Activated CD8-positive, alpha-beta memory T cell treated with anti-CD3 and anti-CD28 coated beads, Interleukin-2, amount 50 U/mL, for 1 hour (primary cell): Measurements from ENCODE around the gene CEP57.
"Not testable (repeated sequence)": the region's sequence is repeated elsewhere in the genome, so short reads cannot be mapped to it uniquely, and the experiment has no call there.

Experiments used
- DNase-seq: peaks from one replicate; pipeline ENCODE4 v3.0.0-alpha.2; 2020; ENCODE audit errors: extremely low read depth

CEP57 gene

DNA sequence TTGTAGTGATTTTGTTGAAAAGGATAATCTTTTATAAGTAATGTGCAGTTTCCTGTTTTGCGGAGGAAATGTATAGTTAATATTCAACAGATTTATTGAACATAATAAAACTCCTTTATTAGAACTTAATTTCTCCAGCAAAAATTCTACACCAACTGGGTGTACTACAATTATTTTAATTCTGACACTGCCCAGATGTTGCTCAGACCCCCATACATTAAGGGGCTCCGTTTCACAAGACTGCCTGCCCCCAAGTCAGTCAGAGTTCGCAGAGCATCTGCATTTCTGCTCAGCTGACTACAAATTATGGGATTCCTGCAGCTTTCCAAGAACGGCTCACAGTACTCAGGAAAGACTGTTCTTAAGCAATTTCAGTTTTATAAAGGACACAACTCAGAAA, 6.2 kb downstream of the CEP57 start:
- DNase-seq: no peak

DNA sequence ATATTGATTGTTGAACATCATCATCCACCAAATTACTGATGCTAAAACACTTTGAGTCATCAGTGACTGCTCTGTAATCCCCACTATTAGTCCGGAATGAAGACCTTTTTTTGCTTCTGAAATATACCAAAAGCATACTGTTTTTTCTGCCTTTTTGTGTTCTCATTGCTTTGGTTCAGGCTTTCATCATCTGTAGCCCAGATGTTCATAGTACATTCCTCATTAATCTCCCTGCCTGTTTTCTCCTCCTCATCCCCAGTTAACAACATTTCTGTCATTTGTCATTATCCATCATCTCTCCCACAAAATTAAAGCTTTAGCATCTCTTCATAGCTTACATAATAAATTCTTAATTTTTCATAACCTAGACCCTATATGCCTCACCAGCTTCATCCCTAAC, 9.2 kb downstream of the CEP57 start:
- no peak for DNase-seq

DNA sequence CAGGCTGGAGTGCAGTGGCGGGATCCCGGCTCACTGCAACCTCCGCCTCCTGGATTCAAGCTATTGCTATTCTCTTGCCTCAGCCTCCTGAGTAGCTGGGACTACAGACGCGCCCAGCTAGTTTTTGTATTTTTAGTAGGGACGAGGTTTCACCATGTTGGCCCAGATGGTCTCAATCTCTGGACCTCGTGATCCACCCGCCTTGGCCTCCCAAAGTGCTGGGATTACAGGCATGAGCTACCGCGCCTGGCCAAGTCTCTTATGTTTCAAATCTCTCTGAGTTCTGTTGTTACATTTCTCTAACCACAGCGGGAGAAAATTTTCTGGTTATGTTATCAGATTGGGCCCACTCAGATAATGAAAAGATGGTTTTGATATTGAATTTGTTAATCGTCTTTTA, 10.1 kb downstream of the CEP57 start:
- no peak for DNase-seq

DNA sequence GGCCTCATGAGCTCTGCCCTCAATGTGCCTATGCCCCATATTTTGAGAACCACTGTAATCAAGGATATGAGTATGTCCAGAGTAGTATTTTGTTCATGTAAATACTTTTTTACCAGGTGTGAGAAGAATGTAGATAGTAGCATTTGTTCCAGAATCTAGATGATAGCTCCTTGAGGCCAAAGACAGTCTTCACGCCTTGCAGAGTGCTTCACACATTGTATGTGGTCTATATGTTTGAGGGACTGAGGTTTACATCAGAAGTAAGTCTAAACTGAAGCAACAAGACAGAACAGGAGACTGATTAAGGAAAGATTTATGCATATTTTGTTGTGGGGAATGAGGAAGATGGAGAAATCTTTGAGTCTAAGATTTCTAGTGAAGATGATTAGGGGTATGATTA, 12.5 kb downstream of the CEP57 start:
- DNase-seq: no peak

DNA sequence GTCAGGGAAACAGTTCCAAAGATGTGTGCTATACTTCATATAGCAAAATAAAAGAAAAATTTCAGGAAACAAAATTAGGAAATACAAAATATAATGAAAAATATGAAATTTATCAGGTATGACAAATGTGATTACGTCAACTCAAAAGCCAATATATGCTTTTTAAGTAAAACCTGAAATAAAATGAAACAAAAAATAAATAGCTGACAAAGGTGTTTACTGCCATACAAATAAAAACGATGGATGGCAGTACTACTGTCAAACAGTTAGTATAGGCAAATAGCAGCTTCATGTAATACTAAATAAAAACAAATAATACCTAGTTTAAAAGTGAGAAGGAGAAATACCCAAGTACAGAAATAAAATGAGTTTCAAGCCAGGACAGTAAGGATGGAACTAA, 13.7 kb downstream of the CEP57 start:
- no peak for DNase-seq

DNA sequence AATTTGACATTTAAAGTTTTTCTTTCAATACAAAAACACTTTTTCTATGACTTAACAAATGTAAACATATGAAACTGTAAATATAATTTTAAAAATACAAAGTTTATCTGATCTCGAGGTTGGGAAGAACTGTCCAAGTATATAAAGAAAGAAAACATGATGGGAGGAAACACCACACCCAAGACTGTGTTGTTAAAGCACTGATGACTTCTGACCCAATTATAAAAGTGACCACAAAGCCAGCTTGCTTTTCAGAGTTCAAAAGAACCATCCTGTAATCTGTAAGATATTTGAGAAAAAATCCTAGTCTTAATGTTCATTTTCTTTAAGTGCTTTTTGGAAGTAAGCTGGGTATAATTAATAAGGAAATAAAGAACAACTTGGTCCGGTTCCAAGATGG, 15.6 kb downstream of the CEP57 start:
- no peak for DNase-seq

DNA sequence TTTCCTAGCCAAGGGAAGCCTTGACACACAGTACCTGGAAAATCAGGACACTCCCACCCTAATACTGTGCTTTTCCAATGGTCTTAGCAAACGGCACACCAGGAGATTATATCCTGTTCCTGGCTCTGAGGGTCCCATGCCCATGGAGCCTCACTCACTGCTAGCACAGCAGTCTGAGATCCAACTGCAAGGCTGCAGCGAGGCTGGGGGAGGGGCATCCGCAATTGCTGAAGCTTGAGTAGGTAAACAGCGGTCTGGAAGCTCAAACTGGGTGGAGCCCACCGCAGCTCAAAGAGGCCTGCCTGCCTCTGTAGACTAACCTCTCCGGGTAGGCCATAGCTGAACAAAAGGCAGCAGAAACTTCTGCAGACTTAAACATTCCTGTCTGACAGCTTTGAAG, 16.2 kb downstream of the CEP57 start:
- DNase-seq: not testable (repeated sequence)

DNA sequence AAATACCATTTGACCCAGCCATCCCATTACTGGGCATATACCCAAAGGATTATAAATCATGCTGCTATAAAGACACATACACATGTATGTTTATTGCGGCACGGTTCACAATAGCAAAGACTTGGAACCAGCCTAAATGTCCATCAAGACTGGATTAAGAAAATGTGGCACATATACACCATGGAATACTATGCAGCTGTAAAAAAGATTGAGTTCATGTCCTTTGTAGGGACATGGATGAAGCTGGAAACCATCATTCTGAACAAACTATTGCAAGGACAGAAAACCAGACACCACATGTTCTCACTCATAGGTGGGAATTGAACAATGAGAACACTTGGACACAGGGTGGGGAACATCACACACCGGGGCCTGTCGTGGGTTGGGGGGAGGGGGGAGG, 20.8 kb downstream of the CEP57 start:
- DNase-seq: not testable (repeated sequence)

DNA sequence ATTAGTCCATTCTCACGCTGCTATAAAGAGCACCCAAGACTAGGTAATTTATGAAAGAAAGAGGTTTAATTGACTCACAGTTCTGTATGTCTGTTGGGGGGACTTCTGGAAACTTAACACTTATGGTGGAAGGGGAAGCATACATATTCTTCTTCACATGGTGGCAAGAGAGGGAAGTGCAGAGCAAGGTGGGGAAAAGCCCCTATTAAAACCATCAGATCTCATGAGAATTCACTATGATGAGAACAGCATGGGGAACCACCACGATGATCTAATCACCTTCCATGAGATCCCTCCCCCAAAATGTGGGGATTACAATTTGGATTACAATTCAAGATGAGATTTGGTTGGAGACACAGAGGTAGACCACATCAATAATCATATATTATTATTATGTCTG, 25.7 kb downstream of the CEP57 start:
- no peak for DNase-seq

DNA sequence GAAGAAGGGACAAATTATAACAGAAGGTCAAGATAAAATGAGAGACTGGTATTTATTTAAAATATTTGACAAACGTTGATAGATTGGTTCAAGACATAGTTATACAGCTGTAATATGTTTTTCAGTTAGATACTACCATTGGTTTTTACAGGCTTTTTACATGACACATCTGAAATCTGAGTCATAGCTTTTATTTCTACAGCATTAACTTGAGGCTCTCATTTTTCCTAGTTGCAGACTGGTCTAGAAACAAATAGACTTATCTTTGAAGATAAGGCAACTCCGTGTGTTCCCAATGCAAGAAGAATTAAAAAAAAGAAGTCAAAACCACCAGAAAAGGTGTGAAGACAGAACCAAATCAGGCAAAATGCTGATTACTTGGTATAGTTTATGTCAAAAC, 31.3 kb downstream of the CEP57 start:
- no peak for DNase-seq

DNA sequence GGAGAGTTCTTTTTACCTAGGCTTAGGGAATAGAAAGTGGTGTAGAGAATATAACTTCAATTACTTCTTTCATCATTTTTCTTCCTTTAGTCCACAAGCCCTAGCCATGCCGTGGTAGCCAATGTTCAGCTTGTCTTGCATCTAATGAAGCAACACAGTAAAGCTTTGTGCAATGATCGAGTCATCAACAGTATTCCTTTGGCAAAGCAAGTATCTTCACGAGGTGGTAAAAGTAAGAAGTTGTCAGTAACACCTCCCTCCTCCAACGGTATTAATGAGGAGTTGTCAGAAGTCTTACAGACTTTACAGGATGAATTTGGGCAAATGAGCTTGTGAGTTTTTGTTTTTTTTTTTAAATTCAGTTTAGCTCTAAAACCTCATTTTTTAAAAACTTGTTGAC, 37.4 kb downstream of the CEP57 start:
- DNase-seq: no peak

DNA sequence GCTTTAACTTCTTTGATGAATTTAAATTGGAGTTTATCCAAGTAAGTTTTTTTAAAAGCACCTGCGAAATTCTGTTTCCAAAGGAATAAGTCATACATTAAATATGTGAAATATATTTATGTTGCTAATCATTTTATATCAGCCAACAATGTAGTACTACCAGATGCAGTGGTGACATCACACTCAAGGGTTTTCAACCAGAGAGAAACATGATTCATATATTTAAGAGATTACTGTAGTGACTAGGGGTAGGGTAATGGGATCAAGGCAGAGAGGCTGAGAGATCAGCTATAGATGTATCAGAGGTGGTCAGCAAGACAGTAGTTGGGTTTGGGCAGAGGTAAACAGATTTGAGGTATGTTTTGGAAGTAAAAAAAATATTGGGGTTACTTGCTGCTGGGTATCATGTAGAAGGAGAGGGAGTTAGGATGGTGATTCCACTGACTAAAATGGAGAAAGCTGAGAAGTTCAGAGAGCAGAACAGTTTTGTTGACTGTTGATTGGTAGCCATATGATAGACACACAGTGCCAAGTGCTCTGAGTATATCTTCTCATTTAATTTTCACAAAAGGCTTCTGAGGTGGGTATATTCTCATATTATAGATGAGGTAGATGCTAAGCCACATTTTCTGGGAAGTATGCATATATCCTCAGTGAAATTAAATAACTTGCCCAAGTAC, 39.4 kb downstream of the CEP57 start:
- DNase-seq: no peak

DNA sequence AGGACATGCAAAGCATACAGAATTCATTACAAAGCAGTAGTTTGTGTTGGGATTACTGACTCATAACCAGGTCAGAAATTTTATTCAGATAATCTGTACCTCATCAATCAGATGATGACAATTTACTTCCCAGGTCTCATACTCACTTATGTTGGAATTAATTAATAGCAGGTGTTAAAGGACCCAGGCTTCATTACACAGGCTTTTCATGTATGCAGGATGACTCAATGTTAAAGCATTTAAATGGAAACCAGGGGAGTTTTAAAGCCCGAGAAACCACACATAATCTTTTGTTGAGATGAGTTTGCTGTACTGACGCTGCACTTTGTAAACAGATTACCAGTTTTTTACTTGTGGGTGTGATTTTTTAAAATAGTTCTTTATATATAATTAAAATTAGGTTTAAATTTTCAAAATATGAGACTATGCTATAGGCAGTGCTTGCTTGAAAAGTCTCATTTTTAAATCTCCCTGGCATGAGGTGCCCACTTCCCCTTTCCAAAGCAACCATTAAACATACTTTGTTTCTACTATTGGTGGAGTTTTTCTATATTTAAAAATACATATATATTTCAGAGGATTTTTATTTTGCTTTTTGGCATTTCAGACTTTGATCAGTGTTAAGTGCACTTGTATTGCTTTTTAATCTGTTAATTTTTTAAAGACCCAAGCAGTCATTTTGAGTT, 41.0 kb downstream of the CEP57 start:
- DNase-seq: no peak

DNA sequence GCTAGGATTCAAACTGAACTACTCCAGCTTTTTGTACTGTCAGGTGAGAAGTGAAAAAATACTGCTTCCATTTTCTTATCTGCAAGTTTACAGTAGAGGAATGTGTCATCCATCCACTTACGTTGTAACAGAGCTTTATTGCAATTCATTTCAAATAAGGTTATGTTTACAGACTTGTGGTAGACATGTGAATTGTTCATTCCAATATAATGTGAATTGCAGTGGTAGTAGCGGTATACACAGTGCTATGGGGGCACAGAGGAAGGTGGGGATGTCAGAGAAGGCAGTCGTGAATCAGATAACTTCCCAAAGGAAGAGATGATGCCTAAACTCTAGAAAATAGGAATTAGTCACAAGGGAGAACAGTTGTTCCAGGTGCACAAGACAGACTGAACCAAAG, 42.5 kb downstream of the CEP57 start:
- no peak for DNase-seq

DNA sequence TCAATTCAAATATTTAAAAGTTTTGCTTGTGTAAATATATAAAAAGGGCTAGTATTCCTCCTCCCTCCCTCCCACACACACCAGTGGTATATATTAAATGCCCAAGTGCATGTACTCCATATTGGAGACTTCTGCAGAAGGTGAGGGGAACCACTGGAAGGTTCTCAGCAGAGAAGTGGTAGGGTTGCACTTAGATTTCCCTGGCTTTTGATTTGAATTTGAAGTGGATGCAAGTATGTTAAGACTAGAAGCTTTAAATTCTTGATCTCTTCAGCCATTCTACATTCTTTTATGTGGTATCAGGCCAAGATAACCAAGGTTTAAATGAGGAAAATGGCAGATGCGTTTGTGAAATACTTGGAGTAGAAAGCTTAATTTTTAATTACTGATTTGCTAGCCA, 43.1 kb downstream of the CEP57 start:
- no peak for DNase-seq

DNA sequence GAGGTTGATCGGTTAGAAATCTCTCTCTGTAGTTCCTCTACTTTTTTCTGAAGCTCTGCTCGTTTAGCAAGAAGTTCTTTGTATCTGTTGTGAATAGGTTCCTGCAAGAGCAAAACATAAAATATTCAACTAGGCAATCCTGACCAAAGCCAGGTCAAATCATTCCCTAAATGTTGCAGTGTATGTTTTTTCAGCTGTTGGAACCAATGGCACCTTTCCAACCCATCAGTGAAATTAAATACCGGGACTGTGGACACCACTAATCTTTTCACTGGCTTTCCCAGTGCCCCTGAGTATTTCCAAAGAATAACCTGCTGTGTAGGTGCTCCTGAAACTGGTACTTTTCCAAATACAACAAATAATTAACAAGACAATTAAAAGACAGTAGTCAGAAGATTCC, 45.1 kb downstream of the CEP57 start:
- no peak for DNase-seq

DNA sequence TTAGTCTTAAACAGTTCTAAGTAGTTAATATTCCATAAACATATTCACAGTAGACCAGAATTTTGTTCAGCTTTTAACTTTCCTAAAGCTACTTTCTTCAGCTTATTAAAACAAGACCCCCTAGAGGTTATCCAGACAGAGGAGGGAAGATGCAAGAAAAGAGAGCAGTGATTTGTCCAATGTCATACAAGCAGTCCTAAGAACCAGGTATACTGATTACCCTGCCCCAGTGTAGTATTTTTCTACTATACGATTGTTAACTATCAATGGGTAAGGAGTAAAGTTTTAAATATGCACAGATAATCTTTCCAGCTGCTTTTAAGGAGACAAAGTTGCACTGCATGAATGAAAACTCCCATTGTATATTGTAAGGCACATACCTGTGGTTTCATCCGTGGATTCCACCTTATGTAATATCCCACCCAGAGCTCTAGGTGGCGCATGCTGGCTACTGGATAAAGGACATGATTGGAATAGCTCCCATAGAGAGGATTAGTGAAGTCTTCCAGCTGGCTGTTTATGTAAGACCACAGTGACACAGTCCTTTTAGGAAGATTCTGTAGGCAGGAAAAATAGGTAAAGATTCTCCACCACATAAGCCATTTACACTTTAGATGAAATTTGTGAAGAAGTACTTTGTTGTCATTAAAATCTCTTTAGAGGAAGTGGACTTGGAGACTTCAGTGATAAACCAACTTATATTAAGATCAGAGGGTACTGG, 45.6 kb downstream of the CEP57 start:
- peak; percentile 14 for DNase-seq

DNA sequence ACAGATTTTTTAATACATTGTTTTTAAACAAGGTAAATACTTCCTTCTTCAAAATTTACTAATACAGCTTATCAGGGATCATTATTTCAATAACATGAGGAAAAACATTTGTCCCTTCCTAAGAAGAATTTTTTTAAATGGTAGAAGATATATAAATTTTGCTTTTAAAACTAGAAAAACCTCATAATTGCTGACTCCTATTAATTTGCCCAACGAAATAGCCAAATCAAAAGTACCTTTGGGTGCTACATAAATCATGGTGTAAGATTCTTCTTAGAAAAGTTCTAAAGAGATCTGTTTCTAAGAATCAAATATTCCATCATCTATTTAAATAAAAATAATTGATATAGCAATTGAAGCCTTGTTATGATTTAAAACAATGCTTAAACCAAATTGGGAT, 54.9 kb downstream of the CEP57 start:
- DNase-seq: no peak

DNA sequence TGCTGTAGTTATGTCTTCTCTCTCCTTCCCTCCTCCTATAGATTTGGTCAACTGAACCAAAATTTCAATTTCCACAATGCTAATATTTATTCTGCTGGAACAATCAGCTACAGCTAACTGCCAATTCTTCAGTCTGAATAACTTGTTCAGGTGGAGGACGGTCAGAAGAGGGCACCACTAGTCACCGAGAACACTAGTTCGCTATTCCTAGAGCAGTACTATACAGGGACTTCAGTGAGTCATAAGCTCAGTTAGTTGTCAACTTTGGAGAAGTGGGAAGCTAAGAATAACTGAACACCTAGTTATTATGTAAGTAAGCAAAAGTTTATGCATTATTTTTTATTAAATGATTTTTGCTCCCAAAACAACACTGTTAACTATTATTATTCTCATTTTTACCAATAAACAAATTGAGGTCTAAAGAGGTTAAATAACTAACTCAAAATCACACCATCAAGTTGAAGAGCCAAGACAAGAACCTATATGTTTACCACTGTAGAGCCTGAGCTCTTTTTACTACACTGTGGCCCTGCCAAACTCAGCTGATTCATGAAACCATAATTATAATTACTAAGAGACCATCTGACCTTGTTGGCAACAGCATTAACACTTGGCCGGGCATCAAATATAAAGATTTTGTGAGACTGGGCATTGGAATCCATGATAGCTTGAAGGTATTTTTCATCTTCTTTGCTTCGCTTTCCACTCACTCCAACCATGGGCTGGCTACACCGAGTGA, 59.0 kb downstream of the CEP57 start:
- no peak for DNase-seq

DNA sequence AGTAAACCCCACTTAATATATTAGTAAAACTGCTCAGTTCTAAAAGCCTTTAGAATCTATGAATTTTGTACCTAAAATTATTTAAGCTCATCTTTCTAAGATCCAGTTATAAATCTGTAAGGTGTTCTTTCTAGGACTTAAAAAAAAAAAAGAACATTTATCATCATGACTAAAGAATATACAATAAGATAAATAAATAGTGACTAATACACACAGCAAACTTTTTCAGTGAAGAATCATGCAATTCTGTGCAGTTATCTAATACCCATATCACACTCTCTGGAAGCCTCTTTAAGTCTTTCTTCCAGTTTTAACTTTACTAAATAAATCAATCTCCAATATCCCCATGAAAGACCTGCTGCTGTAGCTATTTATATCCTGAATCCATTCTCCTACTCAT, 59.8 kb downstream of the CEP57 start:
- no peak for DNase-seq

DNA sequence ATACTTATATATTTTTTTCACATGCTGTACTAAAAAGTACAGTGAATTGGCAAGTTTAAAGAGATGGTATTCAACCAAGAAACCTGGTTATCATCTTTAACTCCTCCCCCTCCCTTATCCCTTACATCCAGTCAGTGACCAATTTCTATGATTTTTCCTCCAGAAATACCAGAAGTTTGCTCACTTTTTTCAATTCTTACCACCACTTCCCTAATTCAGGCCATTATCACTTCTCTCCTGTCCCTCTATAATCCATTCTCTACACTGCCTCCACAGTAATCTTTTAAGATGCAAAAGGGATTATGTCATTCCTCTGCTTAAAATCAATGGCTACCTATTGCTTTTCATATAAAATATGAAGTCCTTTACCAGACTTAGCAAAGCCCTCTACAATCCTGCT, 62.8 kb downstream of the CEP57 start:
- no peak for DNase-seq

DNA sequence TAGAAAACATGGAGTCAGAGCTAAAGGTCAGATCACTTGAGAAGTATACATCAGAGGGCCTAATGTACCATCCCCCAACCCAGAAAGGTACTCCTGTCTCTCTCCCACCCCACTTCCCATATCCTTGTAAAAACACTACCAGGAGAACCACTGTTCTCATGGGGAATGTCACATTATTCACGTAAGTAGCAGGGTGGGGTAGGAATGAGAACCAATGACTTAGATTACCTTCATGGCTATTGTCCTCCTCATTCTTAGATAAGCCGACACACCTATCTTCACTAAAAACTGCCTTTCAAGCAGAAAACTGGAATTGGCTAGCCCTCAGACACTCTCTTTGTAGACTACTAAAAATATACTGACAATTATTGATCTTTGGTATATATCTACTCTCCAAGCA, 63.6 kb downstream of the CEP57 start:
- no peak for DNase-seq

DNA sequence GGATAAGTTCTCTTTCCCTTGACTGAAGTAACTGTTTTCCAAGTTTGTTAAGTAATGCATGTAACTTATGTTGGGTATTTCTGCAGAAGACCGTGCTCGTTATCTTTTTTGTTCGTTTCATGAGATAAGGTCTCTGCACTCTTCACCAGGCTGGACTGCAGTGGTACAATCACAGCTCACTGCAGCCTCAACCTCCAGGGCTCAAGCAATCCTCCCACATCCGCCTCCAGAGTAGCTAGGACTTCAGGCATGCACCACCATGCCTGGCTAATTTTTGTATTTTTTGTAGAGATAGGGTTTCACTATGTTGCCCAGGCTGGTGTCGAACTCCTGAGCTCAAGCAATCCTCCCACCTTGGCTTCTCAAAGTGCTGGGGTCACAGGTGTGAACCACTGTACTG, 64.1 kb downstream of the CEP57 start:
- not testable (repeated sequence) for DNase-seq
